Loucy (cell line): ENCODE results near the gene SPAST.

Source experiments
- H2AFZ ChIP-seq: fragments of 200-600 bp; sonication (generic); 2 replicates; pipeline ENCODE4 v1.6.0; 2016; ENCODE audit warnings: antibody characterized with exemption, mild to moderate bottlenecking, low read length, moderate library complexity
- H3F3A ChIP-seq: fragments of 200-600 bp; 2 replicates; pipeline ENCODE4 v1.6.0; 2016; ENCODE audit warnings: antibody characterized with exemption, low read depth, mild to moderate bottlenecking
- H3K27me3 ChIP-seq: fragments of 200-600 bp; sonication (generic); 2 replicates; pipeline ENCODE4 v1.6.1; 2014; ENCODE audit warnings: low read length, mild to moderate bottlenecking; ENCODE audit not compliant: insufficient read depth, poor library complexity, severe bottlenecking
- H3K36me3 ChIP-seq: fragments of 200-600 bp; sonication (generic); 2 replicates; pipeline ENCODE4 v1.6.1; 2016; ENCODE audit warnings: low read length; ENCODE audit not compliant: insufficient read depth
- H3K4me1 ChIP-seq: fragments of 200-600 bp; sonication (generic); 2 replicates; pipeline ENCODE4 v1.5.1; 2014; ENCODE audit warnings: low read length, mild to moderate bottlenecking; ENCODE audit not compliant: insufficient read depth, poor library complexity, severe bottlenecking
- H3K4me2 ChIP-seq: fragments of 200-600 bp; sonication (generic); 2 replicates; pipeline ENCODE4 v1.6.0; 2014; ENCODE audit warnings: antibody characterized with exemption, low read length, low read depth, mild to moderate bottlenecking; ENCODE audit not compliant: poor library complexity, severe bottlenecking
- H3K4me3 ChIP-seq: fragments of 200-600 bp; sonication (generic); 2 replicates; pipeline ENCODE4 v1.5.1; 2014; ENCODE audit warnings: low read length, mild to moderate bottlenecking, mixed read lengths; ENCODE audit not compliant: poor library complexity, severe bottlenecking
- H3K79me2 ChIP-seq: fragments of 200-600 bp; sonication (generic); 2 replicates; pipeline ENCODE4 v1.6.1; 2014; ENCODE audit warnings: low read length; ENCODE audit not compliant: insufficient read depth
- H3K9ac ChIP-seq: fragments of 200-600 bp; sonication (generic); 2 replicates; pipeline ENCODE4 v1.6.0; 2014; ENCODE audit warnings: mild to moderate bottlenecking, low read depth, low read length, moderate library complexity; ENCODE audit not compliant: poor library complexity, severe bottlenecking
- H3K9me2 ChIP-seq: fragments of 200-600 bp; sonication (generic); replicated peaks from 2 replicates; pipeline ENCODE4 v1.6.1; 2016; ENCODE audit warnings: low read depth, low read length, mixed read lengths
- H3K9me3 ChIP-seq: fragments of 200-600 bp; sonication (generic); 2 replicates; pipeline ENCODE4 v1.6.1; 2014; ENCODE audit warnings: mild to moderate bottlenecking, antibody characterized with exemption, low read length, low read depth; ENCODE audit not compliant: insufficient read depth
- H4K20me1 ChIP-seq: fragments of 200-600 bp; sonication (generic); 2 replicates; pipeline ENCODE4 v1.6.0; 2014; ENCODE audit warnings: antibody characterized with exemption, low read length, mild to moderate bottlenecking; ENCODE audit not compliant: insufficient read depth, poor library complexity, severe bottlenecking
- EZH2phosphoT487 ChIP-seq: fragments of 200-600 bp; IDR thresholded peaks from 2 replicates; pipeline ENCODE4 v1.6.1; 2018; ENCODE audit warnings: antibody characterized with exemption, mild to moderate bottlenecking, moderate library complexity, borderline replicate concordance
- TF ChIP-seq, protein P1 (sequence below): fragments of 200-600 bp; sonication (generic); conservative IDR thresholded peaks from 2 replicates; pipeline ENCODE4 v1.5.1; 2014; ENCODE audit warnings: mild to moderate bottlenecking, antibody characterized with exemption, low read length

The SPAST gene

DNA sequence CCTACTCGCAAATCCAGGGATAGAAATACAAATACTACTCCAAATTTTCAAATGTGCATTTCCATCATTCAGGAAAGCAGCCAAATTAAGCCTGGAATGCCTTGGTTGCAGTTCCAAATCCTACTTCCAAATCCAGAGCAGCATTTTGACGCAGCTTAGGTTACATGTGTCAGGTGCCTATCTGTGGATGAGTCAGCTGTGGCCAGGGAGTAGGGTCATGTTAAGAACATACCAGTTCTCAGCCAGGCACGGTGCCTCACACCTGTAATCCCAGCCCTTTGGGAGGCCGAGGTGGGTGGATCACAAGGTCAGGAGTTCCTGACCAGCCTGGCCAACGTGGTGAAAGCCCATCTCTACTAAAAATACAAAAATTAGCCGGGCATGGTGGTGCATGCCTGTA, 119.3 kb downstream of the SPAST start:
- Histone ChIP-seq H3K27me3 (no peaks in the 10 kb centered on the region), H3K9me3 (no peaks in the 10 kb centered on the region), H3K4me2 (no peak overlapping the region), H4K20me1 (no peaks in the 10 kb centered on the region), H3K4me3 (no peak overlapping the region), H3K36me3 (peaks cover 10% of the 10 kb centered on the region; the same call in 1 of the 2 replicates), H3K79me2 (no peaks in the 10 kb centered on the region), H3K9me2 (no peaks in the 10 kb centered on the region), H3K9ac (no peak overlapping the region), H2AFZ (no peak overlapping the region), H3K4me1 (no peaks in the 10 kb centered on the region), H3F3A (no peaks in the 10 kb centered on the region)
- no peak for TF ChIP-seq EZH2phosphoT487
- TF ChIP-seq, protein P1, sequence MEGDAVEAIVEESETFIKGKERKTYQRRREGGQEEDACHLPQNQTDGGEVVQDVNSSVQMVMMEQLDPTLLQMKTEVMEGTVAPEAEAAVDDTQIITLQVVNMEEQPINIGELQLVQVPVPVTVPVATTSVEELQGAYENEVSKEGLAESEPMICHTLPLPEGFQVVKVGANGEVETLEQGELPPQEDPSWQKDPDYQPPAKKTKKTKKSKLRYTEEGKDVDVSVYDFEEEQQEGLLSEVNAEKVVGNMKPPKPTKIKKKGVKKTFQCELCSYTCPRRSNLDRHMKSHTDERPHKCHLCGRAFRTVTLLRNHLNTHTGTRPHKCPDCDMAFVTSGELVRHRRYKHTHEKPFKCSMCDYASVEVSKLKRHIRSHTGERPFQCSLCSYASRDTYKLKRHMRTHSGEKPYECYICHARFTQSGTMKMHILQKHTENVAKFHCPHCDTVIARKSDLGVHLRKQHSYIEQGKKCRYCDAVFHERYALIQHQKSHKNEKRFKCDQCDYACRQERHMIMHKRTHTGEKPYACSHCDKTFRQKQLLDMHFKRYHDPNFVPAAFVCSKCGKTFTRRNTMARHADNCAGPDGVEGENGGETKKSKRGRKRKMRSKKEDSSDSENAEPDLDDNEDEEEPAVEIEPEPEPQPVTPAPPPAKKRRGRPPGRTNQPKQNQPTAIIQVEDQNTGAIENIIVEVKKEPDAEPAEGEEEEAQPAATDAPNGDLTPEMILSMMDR = no peak

DNA sequence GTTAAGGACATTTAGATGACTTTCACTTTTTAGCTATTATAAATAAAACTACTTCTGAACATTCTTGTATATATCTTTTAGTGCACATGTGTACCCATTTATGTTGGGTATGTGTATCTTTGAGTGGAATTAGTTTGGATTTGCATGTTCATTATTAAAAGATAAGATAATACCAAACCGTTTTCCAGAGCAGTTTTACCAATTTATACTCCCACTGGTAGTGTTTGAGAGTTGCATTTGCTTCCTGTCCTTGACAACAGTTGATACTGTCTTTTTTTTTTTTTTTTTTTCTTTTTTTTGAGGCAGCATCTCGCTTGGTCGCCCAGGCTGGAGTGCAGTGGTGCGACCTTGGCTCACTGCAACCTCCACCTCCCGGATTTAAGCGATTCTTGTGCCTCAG, 125.7 kb downstream of the SPAST start:
- H3K9ac ChIP-seq = no peak overlapping the region

DNA sequence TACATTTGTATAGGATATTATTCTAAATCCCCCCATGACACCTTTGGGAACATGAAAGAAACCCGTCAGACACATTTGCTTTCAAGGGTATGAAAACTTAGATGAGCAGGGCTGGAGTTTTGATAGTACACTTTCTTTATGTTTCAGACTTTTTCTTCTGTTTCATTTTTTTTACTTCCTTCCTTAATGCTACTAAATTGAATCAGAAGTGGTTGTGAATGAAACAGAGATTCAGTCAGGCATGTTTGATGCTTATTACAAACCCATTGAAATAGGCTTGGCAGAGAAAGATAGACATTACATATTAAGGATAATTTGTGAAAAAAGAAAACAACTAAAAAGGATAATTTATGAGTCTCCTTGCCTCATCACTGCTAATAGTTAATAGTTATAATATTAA, 129.1 kb downstream of the SPAST start:
- H3K4me2 ChIP-seq = no peak overlapping the region
- H3K4me1 ChIP-seq = peaks cover 5% of the 10 kb centered on the region
- no peaks in the 10 kb centered on the region for H3K9me3 ChIP-seq
- H4K20me1 ChIP-seq = no peaks in the 10 kb centered on the region
- no peaks in the 10 kb centered on the region for H3K9me2 ChIP-seq
- no peaks in the 10 kb centered on the region for H3F3A ChIP-seq
- H3K27me3 ChIP-seq = no peaks in the 10 kb centered on the region
- H3K4me3 ChIP-seq = no peak overlapping the region
- no peak overlapping the region for H2AFZ ChIP-seq
- TF ChIP-seq, protein P1 = no peak
- no peak for TF ChIP-seq EZH2phosphoT487
- no peaks in the 10 kb centered on the region for H3K79me2 ChIP-seq
- H3K36me3 ChIP-seq = peaks cover 10% of the 10 kb centered on the region; the same call in 1 of the 2 replicates
- no peak overlapping the region for H3K9ac ChIP-seq

More for the DNA sequence above, 125.7 kb downstream of the SPAST start:
- TF ChIP-seq, protein P1 = no peak
- TF ChIP-seq EZH2phosphoT487 = no peak
- peaks cover 5% of the 10 kb centered on the region for H3K4me1 ChIP-seq
- no peak overlapping the region for H3K4me3 ChIP-seq
- H3K9me2 ChIP-seq = no peaks in the 10 kb centered on the region
- peaks cover 3% of the 10 kb centered on the region; the same call in 1 of the 2 replicates for H3K36me3 ChIP-seq
- no peaks in the 10 kb centered on the region for H3K79me2 ChIP-seq
- H4K20me1 ChIP-seq = no peaks in the 10 kb centered on the region
- H3K4me2 ChIP-seq = no peak overlapping the region
- H3F3A ChIP-seq = no peaks in the 10 kb centered on the region
- H3K9me3 ChIP-seq = no peaks in the 10 kb centered on the region
- no peaks in the 10 kb centered on the region for H3K27me3 ChIP-seq
- no peak overlapping the region for H2AFZ ChIP-seq
